IMR-90 (cell line): ENCODE data around the gene ZG16. TPM values are rescaled to one million over a fixed set of nuclear protein-coding genes. Genes with fewer than 3 reads are reported as not detected.

ENCODE experiments used
- ATAC-seq: fragments of 200-7000 bp; cut with Tn5 transposase; 2 replicates; pipeline ENCODE4 v1.9.1; 2020; ENCODE audit warnings: low read depth, mild to moderate bottlenecking, moderate library complexity
- BruUV-seq: library from RNA; stranded (reverse); fragments of 400-500 nt; replicated peaks from 2 replicates; lab custom pipeline; 2021; lab: Mats Ljungman, UMichigan
- CTCF ChIA-PET: fragments of 300-600 bp; formaldehyde crosslinking; extraction: SDS; loops from one replicate; lab custom pipeline; 2021; ENCODE audit warnings: antibody characterized with exemption; lab: Yijun Ruan, JAX
- POLR2A ChIA-PET: fragments of 300-600 bp; sonication (Branson Sonifier 250); formaldehyde crosslinking; loops from one replicate; lab custom pipeline; 2022; ENCODE audit warnings: antibody characterized with exemption; ENCODE audit not compliant: unreplicated experiment; lab: Charles Lee
- DNase-seq: peaks from one replicate; pipeline ENCODE4 v3.0.0; 2013
- H2AFZ ChIP-seq: replicated peaks from 2 replicates; pipeline ENCODE3; 2013; ENCODE audit warnings: low read length, mild to moderate bottlenecking; ENCODE audit not compliant: poor library complexity
- H2AK5ac ChIP-seq: 2 replicates; pipeline ENCODE4 v1.6.1; 2013; ENCODE audit warnings: low read depth, low read length, inconsistent platforms
- H2AK9ac ChIP-seq: replicated peaks from 2 replicates; pipeline ENCODE3; 2013; ENCODE audit warnings: mild to moderate bottlenecking, low read depth, low read length, moderate library complexity; ENCODE audit not compliant: poor library complexity
- H2BK120ac ChIP-seq: 2 replicates; pipeline ENCODE4 v1.6.1; 2013; ENCODE audit warnings: low read depth, low read length, inconsistent platforms
- H2BK15ac ChIP-seq: 3 replicates; pipeline ENCODE4 v1.6.1; 2013; ENCODE audit warnings: low read depth, low read length, inconsistent platforms
- H2BK20ac ChIP-seq: 2 replicates; pipeline ENCODE4 v1.6.1; 2013; ENCODE audit warnings: low read depth, mild to moderate bottlenecking, inconsistent platforms, low read length, moderate library complexity
- H2BK5ac ChIP-seq: 2 replicates; pipeline ENCODE4 v1.6.1; 2013; ENCODE audit warnings: mild to moderate bottlenecking, low read depth, low read length, inconsistent platforms; ENCODE audit not compliant: poor library complexity, severe bottlenecking
- H3K14ac ChIP-seq: replicated peaks from 2 replicates; pipeline ENCODE4 v1.6.1; 2013; ENCODE audit warnings: low read depth, low read length, inconsistent platforms
- H3K18ac ChIP-seq: 2 replicates; pipeline ENCODE4 v1.6.1; 2013; ENCODE audit warnings: low read depth, low read length, control low read depth
- H3K23ac ChIP-seq: 2 replicates; pipeline ENCODE4 v1.6.1; 2013; ENCODE audit warnings: low read depth, low read length, inconsistent platforms
- H3K27ac ChIP-seq: 2 replicates; pipeline ENCODE4 v1.5.1; 2013; ENCODE audit warnings: mild to moderate bottlenecking, control low read depth, low read length; ENCODE audit not compliant: insufficient read depth
- H3K27me3 ChIP-seq: 2 replicates; pipeline ENCODE4 v1.6.1; 2013; ENCODE audit warnings: low read length; ENCODE audit not compliant: control insufficient read depth, insufficient read depth
- H3K36me3 ChIP-seq: 2 replicates; pipeline ENCODE4 v1.6.1; 2013; ENCODE audit warnings: low read length, mixed read lengths; ENCODE audit not compliant: control insufficient read depth, insufficient read depth
- H3K4ac ChIP-seq: 2 replicates; pipeline ENCODE4 v1.6.1; 2013; ENCODE audit warnings: low read depth, low read length, inconsistent platforms
- H3K4me1 ChIP-seq: 2 replicates; pipeline ENCODE4 v1.6.1; 2013; ENCODE audit warnings: low read length, mixed read lengths; ENCODE audit not compliant: control insufficient read depth, insufficient read depth
- H3K4me2 ChIP-seq: 2 replicates; pipeline ENCODE4 v1.6.1; 2013; ENCODE audit warnings: low read depth, mild to moderate bottlenecking, control low read depth, low read length, moderate library complexity
- H3K4me3 ChIP-seq: 2 replicates; pipeline ENCODE4 v1.5.1; 2013; ENCODE audit warnings: low read depth, mild to moderate bottlenecking, control low read depth, low read length, moderate library complexity; ENCODE audit not compliant: insufficient read depth
- H3K56ac ChIP-seq: 2 replicates; pipeline ENCODE4 v1.6.1; 2013; ENCODE audit warnings: low read length, inconsistent platforms; ENCODE audit not compliant: insufficient read depth; ENCODE audit errors: extremely low read depth
- H3K79me1 ChIP-seq, 2 experiments: 2 replicates each; pipeline ENCODE4 v1.6.1; 2013; ENCODE audit warnings: low read length in 2 of 2, inconsistent platforms in 1 of 2, low read depth in 1 of 2
- H3K9ac ChIP-seq: 2 replicates; pipeline ENCODE4 v1.6.1; 2013; ENCODE audit warnings: low read depth, low read length, control low read depth
- H3K9me1 ChIP-seq: 2 replicates; pipeline ENCODE4 v1.6.1; 2013; ENCODE audit warnings: low read length, inconsistent platforms; ENCODE audit not compliant: insufficient read depth
- H3K9me3 ChIP-seq: 2 replicates; pipeline ENCODE4 v1.6.1; 2013; ENCODE audit warnings: low read length; ENCODE audit not compliant: control insufficient read depth, insufficient read depth
- H4K20me1 ChIP-seq: 2 replicates; pipeline ENCODE4 v1.6.1; 2013; ENCODE audit warnings: low read length, inconsistent platforms; ENCODE audit not compliant: insufficient read depth
- H4K5ac ChIP-seq: 2 replicates; pipeline ENCODE4 v1.6.1; 2013; ENCODE audit warnings: mild to moderate bottlenecking, low read depth, low read length, control low read depth
- H4K8ac ChIP-seq, 2 experiments: 2 replicates each; pipeline ENCODE4 v1.6.1; 2013; ENCODE audit warnings: low read depth in 2 of 2, low read length in 2 of 2, control low read depth in 1 of 2, inconsistent platforms in 1 of 2
- H4K91ac ChIP-seq: 2 replicates; pipeline ENCODE4 v1.6.1; 2013; ENCODE audit warnings: low read depth, low read length, inconsistent platforms; ENCODE audit not compliant: insufficient read depth
- BHLHE40 ChIP-seq: fragments of 150-350 bp; IDR thresholded peaks from 2 replicates; pipeline ENCODE4 v1.6.1; 2016; ENCODE audit warnings: mild to moderate bottlenecking, low read depth, low read length
- CEBPB ChIP-seq: IDR thresholded peaks from 2 replicates; pipeline ENCODE4 v1.6.1; 2012; ENCODE audit warnings: low read depth, low read length, improper control_type of control experiment
- CHD1 ChIP-seq: IDR thresholded peaks from 2 replicates; pipeline ENCODE4 v1.6.1; 2012; ENCODE audit warnings: low read depth, low read length, improper control_type of control experiment
- FOS ChIP-seq: fragments of 150-350 bp; IDR thresholded peaks from 2 replicates; pipeline ENCODE4 v1.6.1; 2016; ENCODE audit warnings: low read depth, low read length
- MAFK ChIP-seq: IDR thresholded peaks from 2 replicates; pipeline ENCODE4 v1.6.1; 2012; ENCODE audit warnings: low read depth, low read length, improper control_type of control experiment
- MAZ ChIP-seq: IDR thresholded peaks from 2 replicates; pipeline ENCODE4 v1.6.1; 2012; ENCODE audit warnings: low read depth, mild to moderate bottlenecking, low read length, improper control_type of control experiment, moderate library complexity, borderline replicate concordance
- MXI1 ChIP-seq: IDR thresholded peaks from 2 replicates; pipeline ENCODE4 v1.6.1; 2012; ENCODE audit warnings: low read depth, mild to moderate bottlenecking, low read length, moderate library complexity, borderline replicate concordance
- NFE2L2 ChIP-seq: fragments of 150-350 bp; IDR thresholded peaks from 2 replicates; pipeline ENCODE4 v1.6.1; 2016; ENCODE audit warnings: low read depth, mild to moderate bottlenecking, low read length
- RAD21 ChIP-seq: IDR thresholded peaks from 2 replicates; pipeline ENCODE4 v1.6.1; 2012; ENCODE audit warnings: low read length, improper control_type of control experiment
- RCOR1 ChIP-seq: IDR thresholded peaks from 2 replicates; pipeline ENCODE4 v1.6.1; 2012; ENCODE audit warnings: mild to moderate bottlenecking, low read length, improper control_type of control experiment; ENCODE audit not compliant: insufficient replicate concordance
- RFX5 ChIP-seq: IDR thresholded peaks from 2 replicates; pipeline ENCODE4 v1.8.0; 2012; ENCODE audit warnings: low read depth, mild to moderate bottlenecking, low read length, moderate library complexity
- WGBS, 2 experiments: methylation state at CpG; one replicate each; pipeline versions ENCODE4 v1.1.5 to v1.1.7; 2013; ENCODE audit warnings: missing lambda C conversion rate in 2 of 2; ENCODE audit not compliant: insufficient read length in 1 of 2; ENCODE audit errors: extremely low coverage in 2 of 2; 5-methylcytosine and 5-hydroxymethylcytosine counted together
- dilution Hi-C: fragments of 300-500 bp; cut with HindIII; formaldehyde crosslinking; loops from one replicate; pipeline ENCODE4 v1.14.3; 2018; ENCODE audit warnings: low sequenced_read_pairs; ENCODE audit not compliant: unreplicated experiment
- in situ Hi-C: fragments of 300-500 bp; cut with MboI; formaldehyde crosslinking; loops from 3 replicates; pipeline ENCODE4 v1.14.3; 2019; ENCODE audit warnings: low sequenced_read_pairs, inconsistent platforms, mixed read lengths
- intact Hi-C: fragments of 100-400 bp; cut with micrococcal nuclease; formaldehyde crosslinking; loops from 2 replicates; pipeline ENCODE4 v1.10.0; 2022
- polyA plus RNA-seq, 3 experiments: library from polyadenylated mRNA; depleted of rRNA; stranded (reverse); fragments of >200 nt; gene quantifications; 2 replicates each; pipeline ENCODE4 v1.2.3, GENCODE V29; 2012; ENCODE audit warnings: low replicate concordance in 1 of 3
- total RNA-seq: library from RNA; depleted of rRNA; stranded (reverse); fragments of >200 nt; gene quantifications from 2 replicates; pipeline ENCODE4 v1.2.3, GENCODE V29; 2012
- TF ChIP-seq, protein P1 (sequence below): fragments of 150-350 bp; IDR thresholded peaks from 2 replicates; pipeline ENCODE4 v1.6.1; 2017; ENCODE audit warnings: mild to moderate bottlenecking, antibody characterized with exemption, low read length, low read depth
- TF ChIP-seq, protein P2 (sequence below): fragments of 150-350 bp; IDR thresholded peaks from 2 replicates; pipeline ENCODE4 v1.6.1; 2016; ENCODE audit warnings: low read depth, mild to moderate bottlenecking, low read length, moderate library complexity, borderline replicate concordance

The ZG16 gene
- total and polyA plus RNA-seq, 2 of the 4 experiments (the other 2 are of a cell fraction), result not detected

DNA sequence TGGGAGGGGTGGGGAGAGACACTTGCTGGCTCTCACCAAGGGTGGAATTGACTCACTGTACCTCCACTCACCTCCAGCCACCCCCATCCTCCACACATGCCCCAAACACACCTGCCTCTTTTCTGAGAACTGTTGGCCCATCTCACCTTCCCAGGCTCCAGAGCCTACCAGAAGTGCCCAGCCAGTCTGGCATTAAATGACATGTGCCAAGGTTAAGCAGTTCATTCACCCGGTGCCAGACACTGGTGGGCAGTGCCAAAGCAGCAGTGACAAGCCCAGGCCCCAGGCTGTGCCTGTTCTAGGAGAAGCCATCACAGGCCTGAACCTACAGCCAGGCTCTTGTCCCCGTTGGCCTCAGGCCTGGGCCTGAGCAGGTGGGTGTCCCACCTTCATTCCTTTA, 53.4 kb downstream of the ZG16 start:
- ChIA-PET CTCF (no interaction called here), POLR2A (no interaction called here)
- Histone ChIP-seq H4K20me1 (peaks cover 23% of the 10 kb centered on the region; the same call in 1 of the 2 replicates), H3K14ac (no peak overlapping the region), H4K91ac (no peak overlapping the region), H2BK15ac (no peak overlapping the region), H3K23ac (no peak overlapping the region), H3K27ac (no peak overlapping the region), H2AFZ (no peak overlapping the region), H3K79me1 (peaks cover 37 to 76% of the 10 kb centered on the region in 2 experiments), H3K9ac (no peak overlapping the region), H2AK9ac (peak overlapping the region; percentile 28), H4K5ac (no peak overlapping the region), H3K4me1 (peaks cover 8% of the 10 kb centered on the region), H3K4ac (no peak overlapping the region), H4K8ac (no peak overlapping the region), H3K4me2 (no peak overlapping the region), H3K9me3 (no peaks in the 10 kb centered on the region), H3K4me3 (no peak overlapping the region), H3K27me3 (no peaks in the 10 kb centered on the region), H2BK120ac (no peak overlapping the region), H3K56ac (no peak overlapping the region), H3K36me3 (peaks cover 43% of the 10 kb centered on the region), H2AK5ac (no peak overlapping the region), H3K9me1 (peaks cover 17% of the 10 kb centered on the region), H2BK5ac (no peak overlapping the region), H2BK20ac (no peak overlapping the region), H3K18ac (no peak overlapping the region)
- TF ChIP-seq RAD21 (no peak), MAZ (no peak), MAFK (no peak), CEBPB (no peak), RFX5 (no peak), BHLHE40 (no peak), RCOR1 (no peak), MXI1 (no peak), NFE2L2 (no peak), FOS (no peak), CHD1 (no peak)
- TF ChIP-seq, protein P1, sequence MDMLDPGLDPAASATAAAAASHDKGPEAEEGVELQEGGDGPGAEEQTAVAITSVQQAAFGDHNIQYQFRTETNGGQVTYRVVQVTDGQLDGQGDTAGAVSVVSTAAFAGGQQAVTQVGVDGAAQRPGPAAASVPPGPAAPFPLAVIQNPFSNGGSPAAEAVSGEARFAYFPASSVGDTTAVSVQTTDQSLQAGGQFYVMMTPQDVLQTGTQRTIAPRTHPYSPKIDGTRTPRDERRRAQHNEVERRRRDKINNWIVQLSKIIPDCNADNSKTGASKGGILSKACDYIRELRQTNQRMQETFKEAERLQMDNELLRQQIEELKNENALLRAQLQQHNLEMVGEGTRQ, result no peak
- TF ChIP-seq, protein P2, sequence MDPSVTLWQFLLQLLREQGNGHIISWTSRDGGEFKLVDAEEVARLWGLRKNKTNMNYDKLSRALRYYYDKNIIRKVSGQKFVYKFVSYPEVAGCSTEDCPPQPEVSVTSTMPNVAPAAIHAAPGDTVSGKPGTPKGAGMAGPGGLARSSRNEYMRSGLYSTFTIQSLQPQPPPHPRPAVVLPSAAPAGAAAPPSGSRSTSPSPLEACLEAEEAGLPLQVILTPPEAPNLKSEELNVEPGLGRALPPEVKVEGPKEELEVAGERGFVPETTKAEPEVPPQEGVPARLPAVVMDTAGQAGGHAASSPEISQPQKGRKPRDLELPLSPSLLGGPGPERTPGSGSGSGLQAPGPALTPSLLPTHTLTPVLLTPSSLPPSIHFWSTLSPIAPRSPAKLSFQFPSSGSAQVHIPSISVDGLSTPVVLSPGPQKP, result no peak
- intact Hi-C loops (no loop called here), in situ Hi-C loops (no loop called here), dilution Hi-C loops (no loop called here)
- DNase-seq, result no peak
- BruUV-seq, result no TSS peak
- 100% methylated on average over 1 of the region's 2 CpGs; no CpG with 5 or more reads in 1 of the 2 experiments for WGBS, 2 experiments
- ATAC-seq, result no peak
